ENCODE data around the gene HCN1.

Gene HCN1

DNA sequence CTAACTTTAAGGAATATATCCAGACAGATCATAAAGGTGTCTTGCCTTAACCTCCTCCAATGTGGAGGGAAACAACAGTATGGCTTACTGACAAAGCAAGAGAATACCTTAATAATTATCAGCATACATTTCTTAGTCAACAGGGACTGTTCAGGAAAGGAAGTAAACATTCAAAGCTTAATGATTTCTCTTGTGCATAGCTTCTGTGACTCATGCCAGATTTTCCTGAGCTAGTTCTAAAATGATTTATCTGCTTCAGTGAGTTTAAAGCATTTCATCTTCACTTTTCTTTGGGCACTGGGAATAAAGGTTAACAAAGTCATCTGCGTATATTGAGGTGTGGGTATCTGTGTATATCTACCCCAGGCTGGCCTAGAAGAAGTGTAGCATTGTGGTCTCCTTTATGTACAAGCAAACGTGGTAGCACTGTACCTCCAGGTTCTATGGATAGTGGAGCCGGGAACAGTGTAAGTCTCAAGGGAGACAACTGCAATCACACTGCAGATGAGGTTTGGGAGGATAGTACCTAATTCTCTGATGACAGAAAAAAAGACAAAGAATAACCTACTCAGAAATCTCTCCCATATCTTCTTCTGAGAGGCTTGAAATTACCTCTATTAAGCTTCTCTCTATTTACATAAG is 284.1 kb downstream of the HCN1 start:
- Histone ChIP-seq H3K27me3 (ENCODE audit: control insufficient read depth, insufficient read depth, low read length) (no peaks in the 10 kb centered on the region), H3K27ac (no peak overlapping the region), H3K4me2 (ENCODE audit: low read length) (no peak overlapping the region), H2AFZ (no peak overlapping the region), H3K4me3 (ENCODE audit: low read depth, low read length) (no peak overlapping the region), H3K9me3 (ENCODE audit: control insufficient read depth, low read length) (no peaks in the 10 kb centered on the region), H3K36me3 (ENCODE audit: control insufficient read depth, insufficient read depth, low read length) (no peaks in the 10 kb centered on the region), H3K79me2 (no peaks in the 10 kb centered on the region), H3K9ac (no peak overlapping the region), H3K4me1 (no peaks in the 10 kb centered on the region)
- TF ChIP-seq CTCF (IDR thresholded peaks at IDR 0.05), result no peak

- TF ChIP-seq CTCF (IDR thresholded peaks at IDR 0.05), result no peak
Observed at GRCh38 chr5:45410304-45410995, 285.7 kb downstream of the HCN1 start.

DNA sequence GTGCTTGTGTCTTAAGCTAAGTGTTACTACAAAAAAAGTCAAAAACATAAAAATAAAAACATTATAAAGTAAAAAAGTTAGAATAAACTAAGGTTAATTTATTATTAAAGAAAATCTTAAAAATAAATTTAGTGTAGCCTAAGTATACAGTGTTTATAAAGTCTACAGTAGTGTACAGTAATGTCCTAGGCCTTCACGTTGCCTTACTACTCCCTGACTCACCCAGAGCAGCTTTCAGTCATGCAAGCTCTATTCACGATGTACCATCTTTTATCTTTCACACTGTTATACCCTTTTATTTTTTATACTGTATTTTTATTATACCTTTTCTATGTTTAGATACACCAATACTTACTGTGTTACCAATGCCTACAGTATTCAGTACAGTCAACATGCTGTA is 288.1 kb downstream of the HCN1 start:
- Histone ChIP-seq H3K27ac (no peak overlapping the region), H2AFZ (no peak overlapping the region), H3K4me2 (ENCODE audit: low read length) (no peak overlapping the region), H3K4me3 (ENCODE audit: low read depth, low read length) (no peak overlapping the region), H3K36me3 (ENCODE audit: control insufficient read depth, insufficient read depth, low read length) (no peaks in the 10 kb centered on the region), H3K79me2 (no peaks in the 10 kb centered on the region), H3K9me3 (ENCODE audit: control insufficient read depth, low read length) (no peaks in the 10 kb centered on the region), H3K9ac (no peak overlapping the region), H3K27me3 (ENCODE audit: control insufficient read depth, insufficient read depth, low read length) (no peaks in the 10 kb centered on the region), H3K4me1 (no peaks in the 10 kb centered on the region)
- no peak for TF ChIP-seq CTCF (IDR thresholded peaks at IDR 0.05)

More at GRCh38 chr5:45410304-45410995, 285.7 kb downstream of the HCN1 start:
- Histone ChIP-seq H3K4me3 (ENCODE audit: low read depth, low read length) (no peak overlapping the region), H3K4me1 (no peaks in the 10 kb centered on the region), H3K36me3 (ENCODE audit: control insufficient read depth, insufficient read depth, low read length) (no peaks in the 10 kb centered on the region), H3K9ac (no peak overlapping the region), H3K27me3 (ENCODE audit: control insufficient read depth, insufficient read depth, low read length) (no peaks in the 10 kb centered on the region), H3K27ac (no peak overlapping the region), H3K4me2 (ENCODE audit: low read length) (no peak overlapping the region), H3K9me3 (ENCODE audit: control insufficient read depth, low read length) (no peaks in the 10 kb centered on the region), H2AFZ (no peak overlapping the region), H3K79me2 (no peaks in the 10 kb centered on the region)

DNA sequence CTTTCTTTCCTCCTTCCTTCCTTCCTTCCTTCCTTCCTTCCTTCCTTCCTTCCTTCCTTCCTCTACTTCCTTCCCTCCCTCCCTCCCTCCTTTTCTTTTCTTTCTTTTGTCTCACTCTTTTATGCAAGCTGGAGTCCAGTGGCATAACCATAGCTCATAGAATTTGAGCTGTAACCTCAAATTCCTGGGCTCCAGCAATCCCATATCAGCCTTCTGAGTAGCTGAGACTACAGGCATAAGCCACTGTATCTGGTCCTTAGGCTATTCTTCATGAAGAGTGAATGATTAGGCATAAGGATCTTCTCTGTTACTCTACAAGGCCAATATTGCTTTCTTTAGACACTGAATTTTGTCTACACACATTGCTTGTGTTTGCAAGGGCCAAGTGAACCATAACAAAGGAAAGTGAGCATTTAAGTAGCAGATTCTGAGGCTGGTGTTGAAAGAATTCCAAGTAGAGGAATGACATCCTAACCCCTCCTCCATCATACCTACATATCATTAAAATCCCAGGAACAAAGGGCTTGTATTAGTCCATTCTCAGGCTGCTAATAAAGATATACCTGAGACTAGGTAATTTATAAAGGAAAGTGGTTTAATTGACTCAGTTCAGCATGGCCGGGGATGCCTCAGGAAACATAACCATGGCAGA is 293.2 kb downstream of the HCN1 start:
- Histone ChIP-seq H3K9ac (no peak overlapping the region), H3K27ac (no peak overlapping the region), H3K27me3 (ENCODE audit: control insufficient read depth, insufficient read depth, low read length) (no peaks in the 10 kb centered on the region), H3K4me3 (ENCODE audit: low read depth, low read length) (no peak overlapping the region), H3K79me2 (no peaks in the 10 kb centered on the region), H2AFZ (no peak overlapping the region), H3K4me1 (no peaks in the 10 kb centered on the region), H3K9me3 (ENCODE audit: control insufficient read depth, low read length) (no peaks in the 10 kb centered on the region), H3K36me3 (ENCODE audit: control insufficient read depth, insufficient read depth, low read length) (no peaks in the 10 kb centered on the region), H3K4me2 (ENCODE audit: low read length) (no peak overlapping the region)
- TF ChIP-seq CTCF (IDR thresholded peaks at IDR 0.05), result no peak

All from parathyroid adenoma (tissue), 2 donors.